SKM-1 treated with dmso at 0.1 percent for 144 hours (cell line): ENCODE measurements around the gene AGO3.
"Not testable (repeated sequence)": the region's sequence is repeated elsewhere in the genome, so short reads cannot be mapped to it uniquely, and the experiment has no call there.

Experiments
- DNase-seq: peaks from one replicate; lab custom pipeline; 2025; ENCODE audit not compliant: unreplicated experiment; lab: John Stamatoyannopoulos, UW

The AGO3 gene

DNA sequence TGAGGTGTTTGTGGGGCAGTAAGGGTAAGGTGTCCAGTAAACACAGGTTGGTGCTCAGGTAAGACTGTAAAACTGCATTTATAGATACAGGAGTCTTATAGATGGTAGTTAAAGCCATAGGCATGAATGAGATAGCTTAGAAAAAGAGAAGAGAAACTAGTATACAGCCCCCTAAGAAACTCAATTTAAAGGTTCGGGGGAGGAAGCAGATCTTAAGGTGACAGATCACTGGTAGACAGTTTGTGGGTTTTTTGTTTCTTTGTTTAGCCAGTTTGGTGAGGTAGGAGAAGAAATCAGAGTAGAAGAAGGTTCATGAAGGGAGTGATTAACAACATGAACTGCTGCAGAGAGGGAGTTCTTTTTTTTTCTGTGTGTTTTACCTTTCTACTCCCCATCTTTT lies 6.1 kb upstream of the AGO3 start:
- DNase-seq, result no peak

DNA sequence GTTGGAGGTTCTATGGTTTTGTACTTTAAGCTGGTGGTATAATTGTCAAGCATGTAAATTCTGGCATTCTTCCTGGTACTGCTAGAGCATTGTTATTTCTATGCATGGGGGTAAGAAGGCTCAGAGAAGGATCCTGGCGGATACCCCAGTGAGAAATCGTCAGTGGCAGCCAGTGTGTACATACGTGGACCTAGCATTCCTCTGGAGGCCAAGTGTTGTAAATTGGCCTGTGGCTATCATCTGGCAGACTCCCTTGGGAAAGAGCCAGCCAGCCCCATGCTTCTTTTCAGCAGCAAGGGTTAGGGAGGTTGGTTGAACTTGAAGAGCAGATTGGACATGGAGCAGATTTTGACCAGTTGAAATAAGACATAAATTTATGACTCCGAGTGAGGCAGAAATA lies 5.2 kb upstream of the AGO3 start:
- DNase-seq, result no peak

GRCh38 chr1:35927472-35927871 lies 3.4 kb upstream of the AGO3 start:
- no peak for DNase-seq

GRCh38 chr1:35929730-35930592 lies 944 bp upstream of the AGO3 start:
- peak; percentile 11 for DNase-seq

- DNase-seq, result no peak
These were observed 697 bp downstream of the AGO3 start for GRCh38 chr1:35931446-35932157.

GRCh38 chr1:35932158-35932636 lies 1.3 kb downstream of the AGO3 start:
- no peak for DNase-seq

DNA sequence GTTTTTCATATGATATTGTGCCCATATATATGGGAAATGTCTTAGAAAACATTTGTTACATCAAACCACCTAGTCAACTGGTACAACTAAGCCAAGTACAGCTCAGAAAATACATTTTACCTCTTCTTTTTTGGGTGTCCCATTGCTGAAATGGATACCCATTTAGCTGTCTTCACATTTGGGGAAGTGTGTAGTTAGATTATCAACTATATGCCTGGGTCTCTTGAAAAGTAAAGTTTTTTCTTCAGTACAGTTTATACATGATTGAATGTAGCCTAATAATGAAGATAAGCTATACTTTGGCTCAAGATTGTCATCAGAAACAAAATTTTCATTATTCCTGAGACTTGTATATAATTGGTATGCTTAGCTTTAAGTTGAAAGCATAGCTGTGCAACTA lies 2.0 kb downstream of the AGO3 start:
- DNase-seq, result no peak

GRCh38 chr1:35935442-35936388 lies 4.8 kb downstream of the AGO3 start:
- no peak for DNase-seq

- no peak for DNase-seq
These were observed 5.9 kb downstream of the AGO3 start for GRCh38 chr1:35936838-35937237.

DNA sequence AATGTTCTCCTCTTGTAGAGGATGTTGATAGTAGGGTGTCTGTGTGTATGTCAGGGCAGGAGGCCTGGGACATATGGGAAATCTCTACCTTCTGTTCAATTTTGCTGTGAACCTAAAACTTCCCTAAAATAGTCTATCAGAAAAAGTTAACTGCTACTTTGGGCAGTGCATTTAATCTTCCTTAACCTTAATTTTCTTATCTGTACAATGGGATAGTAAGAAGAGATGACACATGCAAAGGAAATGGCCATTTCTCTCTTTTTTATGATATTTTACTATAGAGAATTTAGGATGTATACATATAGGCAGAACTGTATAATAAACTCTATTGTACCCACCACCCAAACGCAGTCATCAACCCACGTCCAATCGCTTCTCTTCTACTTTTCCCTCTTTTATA lies 8.6 kb downstream of the AGO3 start:
- no peak for DNase-seq

DNA sequence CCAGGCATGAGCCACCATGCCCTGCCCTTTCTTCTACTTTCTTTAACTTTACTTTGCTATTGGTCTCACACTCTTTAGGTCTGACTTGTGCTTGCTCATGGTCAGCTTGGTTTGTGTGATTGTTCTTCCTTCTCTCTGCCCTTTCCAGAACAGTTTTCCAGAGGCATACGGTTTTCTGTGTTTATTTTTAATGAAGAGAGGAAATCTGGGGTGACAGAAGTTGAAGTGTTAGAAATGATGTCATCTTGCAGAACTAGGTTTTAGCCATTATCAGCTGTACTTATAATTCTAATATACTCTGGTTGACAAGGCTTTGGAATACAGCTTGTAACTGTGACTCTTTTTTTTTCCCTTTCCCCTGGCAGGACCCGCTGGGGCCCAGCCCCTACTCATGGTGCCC lies 14.4 kb downstream of the AGO3 start:
- no peak for DNase-seq

DNA sequence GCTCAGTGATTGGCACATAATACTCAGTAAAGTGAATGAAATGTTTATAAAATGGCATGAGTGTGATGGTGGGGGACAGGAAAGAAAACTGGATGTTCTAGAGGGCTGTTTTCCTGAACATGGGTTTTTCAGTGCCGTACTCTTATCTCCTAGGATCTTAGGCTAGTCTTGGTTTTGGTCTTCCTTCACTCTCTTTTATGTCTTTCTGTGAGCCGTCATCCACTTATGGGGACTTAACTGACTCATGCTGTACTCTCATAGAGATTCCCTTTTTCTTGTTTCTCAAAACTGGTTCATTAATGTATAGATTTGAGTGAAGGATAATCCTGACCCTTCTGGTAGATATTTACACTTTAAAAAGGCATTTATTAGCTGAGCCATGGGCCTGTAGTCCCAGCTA lies 16.6 kb downstream of the AGO3 start:
- no peak for DNase-seq

- DNase-seq, result no peak
These were observed 27.7 kb downstream of the AGO3 start for GRCh38 chr1:35958558-35958957.

DNA sequence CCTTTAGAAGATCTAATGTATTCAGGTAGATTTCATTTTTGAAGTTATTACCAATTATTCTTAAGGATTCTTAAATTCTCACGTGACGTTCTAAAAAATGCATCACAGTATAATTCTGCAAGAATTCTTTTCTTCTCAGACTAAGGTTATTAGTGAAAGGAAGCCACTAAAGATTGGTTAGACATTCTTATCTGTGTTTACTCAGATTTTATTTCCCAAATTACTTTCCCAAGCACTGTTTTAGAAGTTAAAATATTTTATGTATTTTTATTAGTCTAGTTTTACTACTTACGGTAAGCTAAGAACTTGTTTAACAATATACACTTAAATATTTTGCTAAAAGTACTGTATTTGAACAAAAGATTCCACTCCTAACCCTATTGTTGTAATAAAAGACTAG lies 28.4 kb downstream of the AGO3 start:
- no peak for DNase-seq

- DNase-seq, result no peak
These were observed 32.0 kb downstream of the AGO3 start for GRCh38 chr1:35962952-35963351.

DNA sequence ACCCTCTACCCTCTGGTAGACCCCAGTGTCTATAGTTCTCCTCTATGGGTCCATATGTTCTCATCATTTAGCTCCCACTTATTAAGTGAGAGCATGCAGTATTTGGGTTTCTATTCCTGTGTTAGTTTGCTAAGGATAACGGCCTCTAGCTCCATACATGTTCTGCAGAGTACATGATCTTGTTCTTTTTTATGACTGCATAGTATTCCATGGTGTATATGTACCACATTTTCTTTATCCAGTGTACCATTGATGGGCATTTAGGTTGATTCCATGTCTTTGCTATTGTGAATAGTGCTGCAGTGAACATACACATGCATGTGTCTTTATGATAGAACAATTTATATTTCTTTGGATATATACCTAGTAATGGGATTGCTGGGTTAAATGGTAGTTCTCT lies 33.4 kb downstream of the AGO3 start:
- DNase-seq, result not testable (repeated sequence)

GRCh38 chr1:35968396-35968795 lies 37.5 kb downstream of the AGO3 start:
- no peak for DNase-seq

- no peak for DNase-seq
These were observed 40.7 kb downstream of the AGO3 start for GRCh38 chr1:35971601-35972000.

DNA sequence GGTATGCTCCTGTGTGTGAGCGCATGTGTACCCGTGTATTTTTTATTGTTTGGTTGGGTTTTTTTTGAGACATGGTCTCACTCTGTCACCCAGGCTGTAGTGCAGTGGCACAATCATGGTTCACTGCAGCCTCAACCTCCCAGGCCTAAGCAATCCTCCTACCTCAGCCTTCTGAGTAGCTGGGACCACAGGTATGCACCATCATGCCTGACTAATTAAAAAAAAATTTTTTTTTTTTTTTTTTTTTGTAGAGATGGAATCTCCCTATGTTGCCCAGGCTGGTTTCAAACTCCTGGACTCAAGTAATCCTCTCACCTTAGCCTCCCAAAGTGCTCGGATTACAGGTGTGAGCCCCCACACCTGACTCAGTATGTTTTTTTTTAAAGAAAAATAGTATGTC lies 41.7 kb downstream of the AGO3 start:
- DNase-seq, result not testable (repeated sequence)

- DNase-seq, result no peak
These were observed 49.2 kb downstream of the AGO3 start for GRCh38 chr1:35980090-35980489.

- DNase-seq, result no peak
These were observed 57.3 kb downstream of the AGO3 start for GRCh38 chr1:35988237-35988636.
